Hematopoietic multipotent progenitor cell treated with erythropoietin and hydrocortisone succinate and interleukin-3 and kit ligand, for 4 days (in vitro differentiated cells): ENCODE data around the gene FANCL.
"Not testable (repeated sequence)": the region's sequence is repeated elsewhere in the genome, so short reads cannot be mapped to it uniquely, and the experiment has no call there.

Source experiments
- DNase-seq: peaks from one replicate; pipeline ENCODE4 v3.0.0-alpha.2; 2015

Gene FANCL

GRCh38 chr2:58204195-58204959 is 36.7 kb downstream of the FANCL start:
- no peak for DNase-seq

DNA sequence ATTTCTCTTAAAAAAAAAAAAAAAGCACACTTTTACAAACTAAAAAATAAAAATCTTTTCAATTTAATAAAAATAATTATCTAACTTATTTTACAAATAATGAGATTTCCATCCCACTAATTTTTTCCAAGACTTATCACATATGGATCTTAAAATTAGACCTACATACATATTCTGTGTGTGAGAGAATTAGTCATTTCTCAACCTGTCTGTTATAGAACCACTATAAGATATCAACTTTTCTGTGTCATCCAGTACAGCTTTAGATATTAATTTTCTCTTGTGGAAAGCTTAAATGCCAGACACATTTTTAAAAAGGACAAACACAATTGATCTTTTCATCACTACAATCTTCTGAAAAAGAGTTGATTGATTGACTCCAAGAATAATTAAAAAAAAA is 38.1 kb downstream of the FANCL start:
- DNase-seq = no peak

GRCh38 chr2:58202404-58202803 is 38.7 kb downstream of the FANCL start:
- DNase-seq = no peak

- no peak for DNase-seq
Observed at GRCh38 chr2:58197894-58198293, 43.2 kb downstream of the FANCL start.

- DNase-seq = no peak
Observed at GRCh38 chr2:58195662-58196061, 45.5 kb downstream of the FANCL start.

DNA sequence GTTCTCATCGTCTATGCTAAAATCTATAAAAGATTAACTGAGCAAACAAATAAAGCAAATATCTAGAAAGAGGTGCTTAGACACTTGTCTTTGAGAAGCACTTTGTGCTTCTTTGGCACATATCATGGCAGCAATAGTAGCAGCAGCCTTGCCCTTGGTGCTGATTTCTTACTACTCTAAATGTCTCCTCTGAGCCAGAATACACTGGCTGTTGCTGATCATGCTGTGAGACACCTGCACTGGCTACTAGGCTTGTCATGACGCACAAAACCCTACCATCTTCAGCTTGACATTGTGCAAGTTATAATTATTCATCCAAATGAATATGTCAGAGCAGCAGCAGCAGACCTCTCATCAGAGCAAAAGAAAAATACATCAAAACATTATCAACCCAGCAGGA is 46.7 kb downstream of the FANCL start:
- peak; percentile 8 for DNase-seq

DNA sequence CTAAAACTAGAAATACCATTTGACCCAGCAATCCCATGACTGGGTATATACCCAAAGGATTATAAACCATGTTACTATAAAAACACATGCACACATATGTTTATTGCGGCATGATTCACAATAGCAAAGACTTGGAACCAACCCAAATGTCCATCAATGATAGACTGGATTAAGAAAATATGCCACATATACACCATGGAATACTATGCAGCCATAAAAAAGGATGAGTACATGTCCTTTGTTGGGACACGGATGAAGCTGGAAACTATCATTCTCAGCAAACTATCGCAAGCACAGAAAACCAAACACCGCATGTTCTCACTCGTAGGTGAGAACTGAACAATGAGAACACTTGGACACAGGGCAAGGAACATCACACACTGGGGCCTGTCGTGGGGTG is 54.1 kb downstream of the FANCL start:
- DNase-seq = not testable (repeated sequence)

DNA sequence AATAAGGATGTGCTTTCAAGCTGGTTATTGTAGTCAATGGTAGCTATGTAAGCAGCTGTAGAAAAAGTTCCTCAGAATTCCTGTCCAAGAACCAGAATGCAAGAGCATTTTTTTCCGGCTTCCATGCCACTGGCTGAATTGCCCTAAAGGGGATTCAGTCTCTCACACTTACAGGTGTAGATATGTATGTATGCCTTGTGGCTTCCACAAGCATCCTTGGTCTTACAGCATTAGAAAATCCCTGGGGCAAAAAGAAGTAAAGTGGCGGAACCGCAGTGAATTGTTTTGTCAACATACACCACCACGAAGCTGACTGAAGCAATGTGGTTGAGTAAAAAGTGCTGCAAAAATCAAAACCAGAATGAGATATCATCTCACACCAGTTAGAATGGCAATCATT is 54.6 kb downstream of the FANCL start:
- no peak for DNase-seq

GRCh38 chr2:58182527-58182926 is 58.6 kb downstream of the FANCL start:
- DNase-seq = no peak

- DNase-seq = no peak
Observed at GRCh38 chr2:58180635-58181034, 60.5 kb downstream of the FANCL start.

- DNase-seq = not testable (repeated sequence)
Observed at GRCh38 chr2:58180175-58180574, 61.0 kb downstream of the FANCL start.

DNA sequence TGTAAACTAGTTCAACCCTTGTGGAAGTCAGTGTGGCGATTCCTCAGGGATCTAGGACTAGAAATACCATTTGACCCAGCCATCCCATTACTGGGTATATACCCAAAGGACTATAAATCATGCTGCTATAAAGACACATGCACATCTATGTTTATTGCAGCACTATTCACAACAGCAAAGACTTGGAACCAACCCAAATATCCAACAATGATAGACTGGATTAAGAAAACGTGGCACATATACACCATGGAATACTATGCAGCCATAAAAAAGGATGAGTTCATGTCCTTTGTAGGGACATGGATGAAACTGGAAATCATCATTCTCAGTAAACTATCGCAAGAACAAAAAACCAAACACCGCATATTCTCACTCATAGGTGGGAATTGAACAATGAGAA is 63.9 kb downstream of the FANCL start:
- not testable (repeated sequence) for DNase-seq

DNA sequence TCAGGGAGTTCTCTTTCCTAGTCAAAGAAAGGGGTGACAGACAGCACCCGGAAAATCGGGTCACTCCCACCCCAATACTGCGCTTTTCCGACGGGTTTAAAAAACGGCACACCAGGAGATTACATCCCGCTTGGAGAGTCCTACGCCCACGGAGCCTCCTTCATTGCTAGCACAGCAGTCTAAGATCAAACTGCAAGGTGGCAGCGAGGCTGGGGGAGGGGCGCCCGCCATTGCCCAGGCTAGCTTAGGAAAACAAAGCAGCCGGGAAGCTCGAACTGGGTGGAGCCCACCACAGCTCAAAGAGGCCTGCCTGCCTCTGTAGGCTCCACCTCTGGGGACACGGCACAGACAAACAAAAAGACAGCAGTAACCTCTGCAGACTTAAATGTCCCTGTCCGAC is 69.3 kb downstream of the FANCL start:
- DNase-seq = not testable (repeated sequence)

- not testable (repeated sequence) for DNase-seq
Observed at GRCh38 chr2:58170334-58170933, 70.7 kb downstream of the FANCL start.

GRCh38 chr2:58169845-58170244 is 71.3 kb downstream of the FANCL start:
- not testable (repeated sequence) for DNase-seq

DNA sequence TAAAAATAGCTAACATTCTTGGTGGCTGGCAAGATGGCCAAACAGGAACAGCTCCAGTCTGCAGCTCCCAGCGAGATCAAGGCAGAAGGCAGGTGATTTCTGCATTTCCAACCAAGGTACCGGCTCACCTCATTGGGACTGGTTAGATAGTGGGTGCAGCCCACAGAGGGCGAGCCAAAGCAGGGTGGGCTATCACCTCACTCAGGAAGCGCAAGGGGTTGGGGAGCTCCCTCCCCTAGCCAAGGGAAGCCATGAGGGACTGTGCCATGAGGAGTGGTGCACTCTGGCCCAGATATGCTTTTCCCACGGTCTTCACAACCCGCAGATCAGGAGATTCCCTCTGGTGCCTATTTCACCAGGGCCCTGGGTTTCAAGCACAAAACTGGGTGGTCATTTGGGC is 73.0 kb downstream of the FANCL start:
- DNase-seq = not testable (repeated sequence)

GRCh38 chr2:58163913-58164312 is 77.2 kb downstream of the FANCL start:
- no peak for DNase-seq

DNA sequence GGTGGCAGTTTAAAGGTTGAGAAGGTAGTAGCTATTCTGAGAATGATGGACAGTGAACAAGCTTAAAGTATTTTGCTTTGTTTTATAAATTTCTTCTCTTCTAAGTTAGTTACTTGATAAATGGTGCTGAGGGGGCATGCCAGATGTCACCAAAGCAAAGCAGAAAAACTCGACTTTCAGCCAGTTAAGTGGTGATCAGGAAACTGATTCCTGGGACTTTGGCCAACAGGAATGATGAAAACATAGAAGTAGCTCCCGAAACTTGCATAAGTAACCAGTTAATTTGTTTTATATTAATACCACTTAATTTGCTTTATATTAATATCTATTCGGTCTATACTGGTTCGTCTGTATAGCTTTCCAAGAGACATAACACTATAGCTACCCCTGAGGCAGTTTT is 82.6 kb downstream of the FANCL start:
- no peak for DNase-seq

GRCh38 chr2:58157754-58158153 is 83.4 kb downstream of the FANCL start:
- no peak for DNase-seq

GRCh38 chr2:58156780-58157179 is 84.3 kb downstream of the FANCL start:
- DNase-seq = no peak

GRCh38 chr2:58155160-58155778 is 85.9 kb downstream of the FANCL start:
- no peak for DNase-seq

DNA sequence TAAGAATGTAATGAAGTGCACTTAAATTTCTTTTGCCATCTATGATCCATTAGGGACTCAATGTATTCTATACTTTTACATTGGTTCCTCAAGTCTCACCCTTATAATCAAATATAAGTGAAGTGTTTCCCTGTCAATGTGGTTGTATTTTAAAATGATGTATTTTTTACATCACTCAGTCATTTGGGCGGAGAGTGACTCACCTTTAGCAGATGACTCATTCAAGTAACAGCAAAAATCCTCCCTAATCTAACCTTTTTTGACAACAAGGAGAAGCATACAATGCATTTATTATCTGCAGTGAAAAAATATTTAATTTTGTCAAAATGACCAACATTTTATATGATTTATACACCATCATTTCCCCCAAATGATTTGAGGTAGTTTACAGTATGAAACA is 94.4 kb downstream of the FANCL start:
- DNase-seq = no peak

DNA sequence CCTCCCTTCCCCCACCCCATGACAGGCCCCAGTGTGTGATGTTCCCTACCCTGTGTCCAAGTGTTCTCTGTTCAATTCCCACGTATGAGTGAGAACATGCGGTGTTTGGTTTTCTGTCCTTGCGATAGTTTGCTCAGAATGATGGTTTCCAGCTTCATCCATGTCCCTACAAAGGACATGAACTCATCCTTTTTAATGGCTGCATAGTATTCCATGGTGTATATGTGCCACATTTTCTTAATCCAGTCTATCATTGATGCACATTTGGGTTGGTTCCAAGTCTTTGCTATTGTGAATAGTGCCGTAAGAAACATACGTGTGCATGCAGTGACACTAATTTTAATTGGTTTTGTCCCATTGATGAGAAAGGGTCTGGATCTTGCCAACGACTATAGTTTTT is 95.4 kb downstream of the FANCL start:
- not testable (repeated sequence) for DNase-seq

DNA sequence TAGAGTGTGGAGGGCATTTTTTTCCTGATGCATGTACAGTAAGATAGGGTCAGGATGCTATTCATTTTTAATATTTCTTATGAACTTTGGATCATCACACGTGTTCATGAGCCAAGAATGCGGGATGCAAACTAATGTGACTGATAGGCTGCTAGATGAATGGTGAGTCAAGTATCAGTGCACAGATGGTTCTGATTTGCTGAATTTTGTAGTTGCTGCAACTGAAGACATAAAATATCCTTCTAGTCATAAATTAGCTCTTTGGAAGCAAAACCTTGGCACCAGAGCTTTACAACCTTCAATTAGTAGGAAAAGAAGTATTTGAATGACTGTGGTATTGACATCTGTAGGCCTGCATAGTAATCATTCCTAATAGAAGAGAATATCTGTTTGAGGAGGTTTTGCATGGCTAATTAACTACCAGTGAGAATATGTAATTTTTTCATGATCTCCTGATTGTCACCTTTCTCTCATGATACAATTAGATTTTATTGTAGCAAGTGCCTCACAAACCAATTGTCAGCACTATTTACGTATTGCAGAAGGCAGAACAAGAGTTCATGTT is 100.5 kb downstream of the FANCL start:
- no peak for DNase-seq
